Common myeloid progenitor, CD34-positive (primary cell): ENCODE results near the gene QKI.

Experiments used
- CTCF ChIA-PET: fragments of 350-600 bp; sonication (Branson Sonifier 250); formaldehyde crosslinking; loops from one replicate; lab custom pipeline; 2021; ENCODE audit warnings: antibody characterized with exemption; lab: Charles Lee
- POLR2A ChIA-PET: fragments of 350-600 bp; sonication (Branson Sonifier 250); formaldehyde crosslinking; loops from one replicate; lab custom pipeline; 2021; ENCODE audit warnings: antibody characterized with exemption; lab: Charles Lee
- DNase-seq, 3 donors: peaks; one replicate each; pipeline versions ENCODE4 v3.0.0 to v3.0.0-alpha.2; 2013
- H3K27ac ChIP-seq, 2 experiments: 1 replicate in 1 of 2; 2 replicates in 1 of 2; pipeline ENCODE4 v1.7.0; 2013; ENCODE audit warnings: inconsistent platforms in 2 of 2, low read length in 2 of 2, mild to moderate bottlenecking in 2 of 2, low read depth in 1 of 2, moderate library complexity in 1 of 2; ENCODE audit not compliant: severe bottlenecking in 2 of 2, insufficient read depth in 1 of 2, poor library complexity in 1 of 2
- H3K27me3 ChIP-seq, 5 experiments: replicated peaks in 2 of 5; 1 replicate in 3 of 5; 2 replicates in 2 of 5; pipeline versions ENCODE4 v1.6.1 to v1.7.0; 2013; ENCODE audit warnings: low read length in 4 of 5, mild to moderate bottlenecking in 2 of 5, moderate library complexity in 2 of 5, inconsistent platforms in 1 of 5; ENCODE audit not compliant: insufficient read depth in 5 of 5, control insufficient read depth in 4 of 5
- H3K36me3 ChIP-seq, 4 experiments: 1 replicate in 2 of 4; 2 replicates in 2 of 4; pipeline versions ENCODE4 v1.6.1 to v1.7.0; 2013; ENCODE audit warnings: low read length in 3 of 4, control low read depth in 1 of 4, mild to moderate bottlenecking in 1 of 4; ENCODE audit not compliant: control insufficient read depth in 4 of 4, insufficient read depth in 4 of 4
- H3K4me1 ChIP-seq, 4 experiments: 1 replicate in 3 of 4; 2 replicates in 1 of 4; pipeline versions ENCODE4 v1.6.1 to v1.7.1; 2013; ENCODE audit warnings: low read length in 3 of 4, mild to moderate bottlenecking in 3 of 4, control low read depth in 1 of 4, inconsistent platforms in 1 of 4, moderate library complexity in 1 of 4; ENCODE audit not compliant: control insufficient read depth in 4 of 4, insufficient read depth in 4 of 4; ENCODE audit errors: control extremely low read depth in 1 of 4
- H3K4me3 ChIP-seq, 7 experiments: 1 replicate in 4 of 7; 2 replicates in 3 of 7; pipeline versions ENCODE4 v1.5.1 to v1.7.0; 2013; ENCODE audit warnings: mild to moderate bottlenecking in 7 of 7, low read length in 6 of 7, moderate library complexity in 6 of 7, inconsistent platforms in 2 of 7, low read depth in 2 of 7, control low read depth in 1 of 7; ENCODE audit not compliant: insufficient read depth in 4 of 7, control insufficient read depth in 1 of 7; ENCODE audit errors: extremely low read depth in 1 of 7
- H3K9me3 ChIP-seq, 5 experiments: 1 replicate in 4 of 5; 2 replicates in 1 of 5; pipeline versions ENCODE4 v1.6.1 to v1.7.1; 2013; ENCODE audit warnings: low read length in 4 of 5, mild to moderate bottlenecking in 2 of 5, inconsistent platforms in 1 of 5, low read depth in 1 of 5, moderate library complexity in 1 of 5; ENCODE audit not compliant: control insufficient read depth in 4 of 5, insufficient read depth in 2 of 5; ENCODE audit errors: control extremely low read depth in 1 of 5
- WGBS: methylation state at CpG from one replicate; pipeline ENCODE4 v1.1.5; 2013; ENCODE audit not compliant: insufficient coverage; 5-methylcytosine and 5-hydroxymethylcytosine counted together

QKI gene

GRCh38 chr6:163559661-163560060 lies 145.1 kb downstream of the QKI start:
- Histone ChIP-seq H3K27ac (no peak overlapping the region), H3K9me3 (no peaks in the 10 kb centered on the region), H3K36me3 (peaks cover 3 to 26% (median 14%) of the 10 kb centered on the region in 4 experiments), H3K4me1 (peaks cover 0 to 4% (median 0%) of the 10 kb centered on the region in 4 experiments), H3K4me3 (no peak overlapping the region), H3K27me3 (no peaks in the 10 kb centered on the region)
- WGBS: 90% methylated on average over 3 of the region's 3 CpGs
- ChIA-PET CTCF (interaction anchor here (0.6 kb wide), 1 partner anchor 140 kb away, joined by 3 read pairs; no protein-coding TSS in a partner anchor), POLR2A (interaction anchor here (0.7 kb wide), 1 partner anchor 214 kb away, joined by 3 read pairs; no protein-coding TSS in a partner anchor)
- no peak for DNase-seq

- no peaks in the 10 kb centered on the region for H3K27me3 ChIP-seq
- CTCF ChIA-PET: no interaction called here
- peaks cover 6 to 32% (median 15%) of the 10 kb centered on the region in 4 experiments for H3K36me3 ChIP-seq
- DNase-seq: no peak
- 100% methylated on average over 5 of the region's 8 CpGs for WGBS
- no peak overlapping the region for H3K27ac ChIP-seq
- POLR2A ChIA-PET: interaction anchor here (0.6 kb wide), 1 partner anchor 85 kb away, joined by 4 read pairs; no protein-coding TSS in a partner anchor
- no peaks in the 10 kb centered on the region for H3K9me3 ChIP-seq
- H3K4me3 ChIP-seq: no peak overlapping the region
- H3K4me1 ChIP-seq: peaks cover 0 to 4% (median 0%) of the 10 kb centered on the region in 4 experiments
Observed at GRCh38 chr6:163563318-163563717, 148.8 kb downstream of the QKI start.

- Histone ChIP-seq H3K4me1 (no peaks in the 10 kb centered on the region), H3K4me3 (no peak overlapping the region), H3K9me3 (no peaks in the 10 kb centered on the region), H3K27ac (no peak overlapping the region), H3K27me3 (no peaks in the 10 kb centered on the region), H3K36me3 (peaks cover 3 to 27% (median 13%) of the 10 kb centered on the region in 4 experiments)
- WGBS: 100% methylated on average over 1 of the region's 3 CpGs
- no peak for DNase-seq
- CTCF ChIA-PET: no interaction called here
- POLR2A ChIA-PET: no interaction called here
Observed at GRCh38 chr6:163564534-163564933, 150.0 kb downstream of the QKI start.

- ChIA-PET CTCF (no interaction called here), POLR2A (no interaction called here)
- Histone ChIP-seq H3K27ac (no peak overlapping the region), H3K27me3 (no peaks in the 10 kb centered on the region), H3K36me3 (peaks cover 3 to 27% (median 13%) of the 10 kb centered on the region in 4 experiments), H3K4me1 (no peaks in the 10 kb centered on the region), H3K4me3 (no peak overlapping the region), H3K9me3 (no peaks in the 10 kb centered on the region)
- WGBS: 93% methylated on average over 2 of the region's 4 CpGs
- DNase-seq: no peak
Observed at GRCh38 chr6:163565140-163565539, 150.6 kb downstream of the QKI start.

- ChIA-PET CTCF (no interaction called here), POLR2A (interaction anchor here (0.5 to 0.6 kb wide), 2 partner anchors 53 to 282 kb away, joined by 3 read pairs; no protein-coding TSS in a partner anchor)
- H3K4me1 ChIP-seq: no peaks in the 10 kb centered on the region
- H3K4me3 ChIP-seq: no peak overlapping the region
- 100% methylated on average over 1 of the region's 1 CpG for WGBS
- H3K9me3 ChIP-seq: no peaks in the 10 kb centered on the region
- H3K27me3 ChIP-seq: no peaks in the 10 kb centered on the region
- H3K27ac ChIP-seq: no peak overlapping the region
- peaks cover 8 to 33% (median 19%) of the 10 kb centered on the region in 4 experiments for H3K36me3 ChIP-seq
- no peak for DNase-seq
Observed at GRCh38 chr6:163566056-163566455, 151.5 kb downstream of the QKI start.

- 100% methylated on average over 2 of the region's 4 CpGs for WGBS
Observed at GRCh38 chr6:163568275-163568674, 153.8 kb downstream of the QKI start.

GRCh38 chr6:163570579-163571231 lies 156.2 kb downstream of the QKI start:
- 93% methylated on average over 6 of the region's 12 CpGs for WGBS
- no peak overlapping the region for H3K27ac ChIP-seq
- no peaks in the 10 kb centered on the region for H3K4me1 ChIP-seq
- H3K9me3 ChIP-seq: no peaks in the 10 kb centered on the region
- POLR2A ChIA-PET: no interaction called here
- no peak for DNase-seq
- no peak overlapping the region for H3K4me3 ChIP-seq
- peaks cover 8 to 16% (median 11%) of the 10 kb centered on the region in 4 experiments for H3K36me3 ChIP-seq
- CTCF ChIA-PET: interaction anchor here (0.6 kb wide), 1 partner anchor 105 kb away, joined by 7 read pairs; no protein-coding TSS in a partner anchor
- H3K27me3 ChIP-seq: no peaks in the 10 kb centered on the region

More at GRCh38 chr6:163568275-163568674, 153.8 kb downstream of the QKI start:
- Histone ChIP-seq H3K27me3 (no peaks in the 10 kb centered on the region), H3K4me3 (no peak overlapping the region), H3K36me3 (peaks cover 8 to 26% (median 17%) of the 10 kb centered on the region in 4 experiments), H3K27ac (no peak overlapping the region), H3K4me1 (no peaks in the 10 kb centered on the region), H3K9me3 (no peaks in the 10 kb centered on the region)
- ChIA-PET POLR2A (no interaction called here), CTCF (no interaction called here)
- no peak for DNase-seq
